ENCODE data around the gene MEI1. TPM values are rescaled to one million over a fixed set of nuclear protein-coding genes. Genes with fewer than 3 reads are reported as not detected.
"Not testable (repeated sequence)": the region's sequence is repeated elsewhere in the genome, so short reads cannot be mapped to it uniquely, and the experiment has no call there.

MEI1 gene
- total RNA-seq, 1 donor from 2014 or later: 0.59 TPM

GRCh38 chr22:41683616-41684015, 15.7 kb upstream of the MEI1 start:
- no peak for DNase-seq

GRCh38 chr22:41684194-41684593, 15.1 kb upstream of the MEI1 start:
- DNase-seq: no peak

- not testable (repeated sequence) for DNase-seq
Measured at GRCh38 chr22:41686890-41687289, 12.4 kb upstream of the MEI1 start.

GRCh38 chr22:41687901-41688364, 11.4 kb upstream of the MEI1 start:
- DNase-seq: peak; percentile 18

- peak; percentile 93 for DNase-seq
Measured at GRCh38 chr22:41688365-41689211, 10.7 kb upstream of the MEI1 start, which contains the start of gene SNU13. Gene SNU13 (minus strand): TSS chr22:41688867. CDS start chr22:41688796, 71 bp downstream.

- no peak for DNase-seq
Measured at GRCh38 chr22:41690476-41690875, 8.8 kb upstream of the MEI1 start.

- no peak for DNase-seq
Measured at GRCh38 chr22:41695211-41695610, 4.1 kb upstream of the MEI1 start.

GRCh38 chr22:41696703-41697102, 2.6 kb upstream of the MEI1 start:
- DNase-seq: no peak

GRCh38 chr22:41697126-41697775, 2.1 kb upstream of the MEI1 start:
- peak; percentile 76 for DNase-seq

- no peak for DNase-seq
Measured at GRCh38 chr22:41700108-41700364, 733 bp downstream of the MEI1 start.

- DNase-seq: no peak
Measured at GRCh38 chr22:41702763-41703162, 3.5 kb downstream of the MEI1 start.

- DNase-seq: no peak
Measured at GRCh38 chr22:41709341-41709740, 10.0 kb downstream of the MEI1 start.

GRCh38 chr22:41713004-41713403, 13.7 kb downstream of the MEI1 start:
- no peak for DNase-seq

- DNase-seq: no peak
Measured at GRCh38 chr22:41722496-41722895, 23.2 kb downstream of the MEI1 start.

GRCh38 chr22:41725510-41726110, 26.3 kb downstream of the MEI1 start:
- no peak for DNase-seq

- no peak for DNase-seq
Measured at GRCh38 chr22:41731609-41732008, 32.3 kb downstream of the MEI1 start.

GRCh38 chr22:41732096-41732772, 32.9 kb downstream of the MEI1 start:
- no peak for DNase-seq

GRCh38 chr22:41733241-41733640, 33.9 kb downstream of the MEI1 start:
- not testable (repeated sequence) for DNase-seq

GRCh38 chr22:41739576-41739975, 40.3 kb downstream of the MEI1 start:
- no peak for DNase-seq

GRCh38 chr22:41742918-41743317, 43.6 kb downstream of the MEI1 start:
- DNase-seq: no peak

- DNase-seq: no peak
Measured at GRCh38 chr22:41745968-41746367, 46.7 kb downstream of the MEI1 start.

GRCh38 chr22:41746567-41747400, 47.5 kb downstream of the MEI1 start:
- DNase-seq: peak; percentile 35
